ENCODE measurements around the gene TMSB10.

The TMSB10 gene

DNA sequence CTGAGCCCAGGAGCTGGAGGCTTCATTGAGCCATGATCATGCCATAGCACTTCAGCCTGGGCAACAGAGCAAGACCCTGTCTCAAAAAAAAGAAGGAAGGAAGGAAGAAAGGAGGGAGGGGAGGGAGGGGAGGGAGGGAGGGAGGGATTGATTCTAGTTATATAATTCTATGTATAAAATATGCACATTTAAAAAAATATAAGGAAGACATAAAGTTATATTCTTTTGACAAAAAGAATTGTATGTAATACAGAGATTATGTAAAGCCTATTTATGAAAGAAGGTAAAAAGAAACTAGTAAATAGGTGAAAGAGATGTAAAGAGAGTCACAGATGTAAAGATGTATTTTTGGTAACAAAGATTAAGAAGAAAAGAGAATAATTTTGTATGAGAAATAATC, 17.6 kb downstream of the TMSB10 start:
- Histone ChIP-seq H3K9me3 (ENCODE audit: insufficient read depth, low read depth, low read length) (no peaks in the 10 kb centered on the region), H3K4me1 (ENCODE audit: insufficient read depth, low read length) (peaks cover 6% of the 10 kb centered on the region), H3K36me3 (ENCODE audit: insufficient read depth, low read length) (no peaks in the 10 kb centered on the region), H3K27ac (ENCODE audit: low read depth, low read length) (no peak overlapping the region), H3K27me3 (ENCODE audit: insufficient read depth, low read length) (peaks cover 8% of the 10 kb centered on the region; the same call in 1 of the 2 replicates), H3K4me3 (ENCODE audit: low read length) (no peak overlapping the region), H3K9ac (ENCODE audit: low read depth, low read length) (no peak overlapping the region)

DNA sequence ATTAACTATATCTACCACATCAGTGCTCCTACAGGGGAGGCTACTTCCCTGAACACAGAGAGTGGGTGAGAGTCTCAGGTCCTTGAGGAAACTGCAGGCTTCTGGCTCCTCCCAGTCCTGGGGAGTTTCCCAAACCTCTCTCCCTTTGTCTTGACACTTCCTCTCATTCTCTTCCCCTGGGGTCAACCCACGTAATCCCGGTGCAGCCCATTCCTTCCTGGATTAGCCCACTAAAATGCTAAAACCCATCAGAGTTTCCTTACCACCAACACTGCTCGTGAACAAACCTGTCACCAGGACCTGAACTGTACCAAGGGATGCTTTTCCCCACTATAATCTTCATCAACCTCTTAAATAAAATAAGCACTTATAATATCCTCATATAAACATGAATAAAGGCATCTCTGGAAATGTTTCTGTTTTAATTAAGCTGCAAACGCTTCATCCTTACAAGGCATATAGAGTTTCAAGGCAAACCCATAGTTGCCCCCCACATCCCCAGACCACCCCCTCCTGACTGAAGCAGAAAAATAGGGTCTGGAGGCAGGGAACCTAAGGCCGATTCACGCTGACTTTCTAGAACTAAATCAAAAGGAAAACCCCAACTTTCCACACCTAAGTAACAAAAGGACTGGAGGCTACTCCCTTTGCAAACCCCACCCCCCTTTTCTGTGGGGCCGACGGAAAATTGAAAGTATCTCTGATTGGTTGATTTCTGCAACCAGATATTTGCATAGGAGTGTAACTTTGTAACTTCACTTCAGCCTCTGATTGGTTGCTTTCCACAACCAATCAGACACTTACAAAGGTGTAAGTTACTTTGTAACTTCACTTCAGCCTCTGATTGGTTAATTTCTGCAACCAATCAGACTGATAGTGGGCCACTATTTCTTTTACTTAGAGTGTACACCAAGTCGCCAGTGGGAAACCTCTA, 19.0 kb downstream of the TMSB10 start:
- Histone ChIP-seq H3K9ac (ENCODE audit: low read depth, low read length) (no peak overlapping the region), H3K27me3 (ENCODE audit: insufficient read depth, low read length) (peaks cover 8% of the 10 kb centered on the region; the same call in 1 of the 2 replicates), H3K4me1 (ENCODE audit: insufficient read depth, low read length) (peaks cover 6% of the 10 kb centered on the region), H3K4me3 (ENCODE audit: low read length) (peak overlapping the region; percentile 8; the same call in 1 of the 2 replicates), H3K27ac (ENCODE audit: low read depth, low read length) (peak overlapping the region; percentile 34; the same call in 1 of the 2 replicates), H3K9me3 (ENCODE audit: insufficient read depth, low read depth, low read length) (no peaks in the 10 kb centered on the region), H3K36me3 (ENCODE audit: insufficient read depth, low read length) (no peaks in the 10 kb centered on the region)
- 62% methylated on average over 7 of the region's 9 CpGs for WGBS

DNA sequence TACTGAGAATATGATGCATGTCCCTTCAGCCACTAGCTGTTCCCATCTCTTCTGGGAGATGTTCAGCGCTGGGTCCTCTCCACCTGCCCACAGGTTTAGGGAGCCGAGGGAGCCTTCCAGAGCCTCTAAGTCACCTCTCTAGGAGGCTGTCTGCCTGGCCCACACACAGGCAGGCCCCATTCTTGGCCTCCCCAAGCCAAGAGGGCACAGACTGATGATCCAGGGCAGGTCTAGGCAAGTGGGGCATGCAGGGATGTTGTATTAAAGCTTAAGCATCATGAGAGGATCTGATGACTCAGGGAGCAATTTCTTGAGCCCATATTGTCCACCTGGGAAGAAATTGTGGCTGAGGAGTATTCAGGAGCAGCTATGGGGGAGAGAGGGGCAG, 19.9 kb downstream of the TMSB10 start:
- WGBS: 94% methylated on average over 2 of the region's 2 CpGs
- Histone ChIP-seq H3K27ac (ENCODE audit: low read depth, low read length) (no peak overlapping the region), H3K9me3 (ENCODE audit: insufficient read depth, low read depth, low read length) (no peaks in the 10 kb centered on the region), H3K9ac (ENCODE audit: low read depth, low read length) (no peak overlapping the region), H3K4me1 (ENCODE audit: insufficient read depth, low read length) (peaks cover 6% of the 10 kb centered on the region; the same call in 1 of the 2 replicates), H3K27me3 (ENCODE audit: insufficient read depth, low read length) (peaks cover 8% of the 10 kb centered on the region; the same call in 1 of the 2 replicates), H3K36me3 (ENCODE audit: insufficient read depth, low read length) (no peaks in the 10 kb centered on the region), H3K4me3 (ENCODE audit: low read length) (no peak overlapping the region)

DNA sequence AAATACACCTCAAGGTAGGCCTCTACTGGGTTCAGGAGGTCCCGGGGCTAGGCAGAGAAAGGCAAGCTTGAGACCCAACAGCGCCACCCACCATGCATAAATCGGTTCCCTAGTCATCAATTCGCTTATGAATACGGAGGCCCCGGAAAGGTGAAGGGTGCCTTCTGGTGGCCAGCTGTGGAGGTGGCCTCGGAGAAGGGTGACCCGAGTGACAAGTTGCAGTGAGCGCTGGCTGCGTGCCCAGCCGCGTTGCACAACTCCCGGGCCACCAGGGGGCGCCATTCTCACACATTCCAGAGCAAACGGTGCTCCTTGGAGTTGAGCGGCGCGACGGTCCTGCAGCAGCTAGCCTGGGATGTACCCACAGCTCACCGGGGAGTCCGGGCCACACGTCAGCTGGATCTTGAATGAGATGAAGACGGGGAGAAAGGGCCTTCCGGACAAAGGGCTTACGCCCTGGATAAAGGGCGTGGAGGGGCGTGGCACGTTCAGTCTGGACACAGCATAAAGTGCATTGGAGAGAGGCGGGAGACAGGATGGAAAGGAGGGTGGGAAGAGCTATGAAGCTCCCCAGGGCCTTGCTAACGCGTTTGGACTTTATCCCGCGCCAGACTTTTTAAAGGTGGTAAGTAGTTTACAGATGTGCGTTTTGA, 20.4 kb downstream of the TMSB10 start:
- H3K4me1 ChIP-seq (ENCODE audit: insufficient read depth, low read length): peaks cover 6% of the 10 kb centered on the region; the same call in 1 of the 2 replicates
- H3K27me3 ChIP-seq (ENCODE audit: insufficient read depth, low read length): peaks cover 8% of the 10 kb centered on the region; the same call in 1 of the 2 replicates
- no peak overlapping the region for H3K9ac ChIP-seq (ENCODE audit: low read depth, low read length)
- WGBS: 11% methylated on average over 34 of the region's 34 CpGs
- no peak overlapping the region for H3K27ac ChIP-seq (ENCODE audit: low read depth, low read length)
- H3K4me3 ChIP-seq (ENCODE audit: low read length): peak overlapping the region; percentile 46
- H3K9me3 ChIP-seq (ENCODE audit: insufficient read depth, low read depth, low read length): no peaks in the 10 kb centered on the region
- no peaks in the 10 kb centered on the region for H3K36me3 ChIP-seq (ENCODE audit: insufficient read depth, low read length)

DNA sequence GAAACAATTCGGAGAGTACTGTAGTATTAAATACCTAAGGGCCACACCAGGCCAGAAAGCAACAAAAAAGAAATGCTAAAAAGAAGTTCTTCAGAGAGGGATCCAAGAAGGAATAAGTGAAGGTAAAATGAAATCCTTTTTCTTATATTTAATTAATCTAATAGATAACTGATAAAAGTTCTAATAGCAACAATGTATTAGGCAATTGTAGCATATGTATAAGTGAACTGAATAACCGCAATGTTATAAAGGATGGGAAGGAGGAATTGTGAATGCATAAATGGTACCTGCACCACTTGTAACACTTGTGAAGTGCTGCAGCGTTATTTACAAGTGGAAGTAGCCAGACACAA, 21.8 kb downstream of the TMSB10 start:
- Histone ChIP-seq H3K4me3 (ENCODE audit: low read length) (no peak overlapping the region; the same call in 1 of the 2 replicates), H3K4me1 (ENCODE audit: insufficient read depth, low read length) (peaks cover 6% of the 10 kb centered on the region; the same call in 1 of the 2 replicates), H3K36me3 (ENCODE audit: insufficient read depth, low read length) (no peaks in the 10 kb centered on the region), H3K9ac (ENCODE audit: low read depth, low read length) (no peak overlapping the region), H3K9me3 (ENCODE audit: insufficient read depth, low read depth, low read length) (no peaks in the 10 kb centered on the region), H3K27ac (ENCODE audit: low read depth, low read length) (no peak overlapping the region), H3K27me3 (ENCODE audit: insufficient read depth, low read length) (peaks cover 8% of the 10 kb centered on the region; the same call in 1 of the 2 replicates)
- 84% methylated on average over 2 of the region's 3 CpGs for whole genome bisulfite sequencing

DNA sequence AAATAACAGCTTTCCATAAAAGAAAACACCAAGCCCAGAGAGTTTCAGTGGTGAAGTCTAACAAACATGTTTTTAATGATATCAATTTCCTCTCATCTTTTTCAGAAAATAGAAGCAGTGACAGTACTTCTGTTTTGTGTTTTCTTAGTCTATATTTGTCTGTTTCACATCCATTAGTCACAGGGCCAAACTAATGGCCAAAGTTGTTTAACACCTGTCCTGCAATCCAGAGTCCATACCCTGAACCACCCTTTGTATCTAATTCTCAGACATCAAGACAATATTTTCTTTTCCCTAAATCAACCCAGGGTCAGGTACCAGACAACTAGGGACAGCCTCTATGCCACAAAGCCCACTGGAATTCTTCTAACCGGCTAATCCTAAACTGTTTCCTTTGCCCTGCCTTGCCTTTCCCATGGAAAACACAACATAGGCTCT, 25.9 kb downstream of the TMSB10 start:
- Histone ChIP-seq H3K4me3 (ENCODE audit: low read length) (no peak overlapping the region), H3K36me3 (ENCODE audit: insufficient read depth, low read length) (no peaks in the 10 kb centered on the region), H3K27me3 (ENCODE audit: insufficient read depth, low read length) (peaks cover 4% of the 10 kb centered on the region; the same call in 1 of the 2 replicates), H3K27ac (ENCODE audit: low read depth, low read length) (no peak overlapping the region), H3K9me3 (ENCODE audit: insufficient read depth, low read depth, low read length) (no peaks in the 10 kb centered on the region), H3K4me1 (ENCODE audit: insufficient read depth, low read length) (0 out of 2 replicates have a peak, but pooled peaks cover 3% of the 10 kb centered on the region), H3K9ac (ENCODE audit: low read depth, low read length) (no peak overlapping the region)
- 76% methylated on average over 1 of the region's 1 CpG for WGBS

DNA sequence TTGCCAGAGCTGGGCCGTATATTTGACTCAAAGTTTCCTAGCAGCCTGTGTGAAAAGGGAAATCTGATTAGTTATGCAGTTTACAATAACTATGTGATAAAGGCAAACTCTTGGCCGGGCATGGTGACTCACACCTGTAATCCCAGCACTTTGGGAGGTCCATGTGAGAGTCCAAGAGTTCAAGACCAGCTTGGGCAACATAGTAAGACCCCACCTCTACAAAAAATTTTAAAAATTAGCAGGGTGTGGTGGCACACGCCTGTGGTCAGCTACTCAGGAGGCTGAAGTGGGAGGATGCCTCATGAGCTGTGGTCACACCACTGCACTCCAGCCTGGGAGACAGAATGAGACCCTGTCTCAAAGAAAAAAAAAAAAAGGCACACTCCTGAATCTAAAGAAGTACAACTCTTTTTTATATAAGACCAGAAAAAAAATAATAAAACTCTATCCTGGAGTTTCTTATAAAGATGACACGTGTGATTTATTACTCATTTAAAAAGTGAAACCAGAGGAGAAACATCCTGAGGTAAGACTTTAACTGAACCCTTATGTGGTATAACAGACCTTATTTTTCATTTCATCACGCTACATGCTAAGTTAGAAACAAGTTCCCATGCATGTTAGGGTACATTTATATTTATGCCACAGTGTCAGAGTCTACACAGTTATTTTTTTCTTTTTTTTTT, 32.9 kb downstream of the TMSB10 start:
- H3K9ac ChIP-seq (ENCODE audit: low read depth, low read length): no peak overlapping the region
- peaks cover 20% of the 10 kb centered on the region for H3K4me1 ChIP-seq (ENCODE audit: insufficient read depth, low read length)
- no peaks in the 10 kb centered on the region for H3K27me3 ChIP-seq (ENCODE audit: insufficient read depth, low read length)
- no peak overlapping the region for H3K27ac ChIP-seq (ENCODE audit: low read depth, low read length)
- H3K4me3 ChIP-seq (ENCODE audit: low read length): no peak overlapping the region
- no peaks in the 10 kb centered on the region for H3K36me3 ChIP-seq (ENCODE audit: insufficient read depth, low read length)
- 96% methylated on average over 5 of the region's 5 CpGs for WGBS
- H3K9me3 ChIP-seq (ENCODE audit: insufficient read depth, low read depth, low read length): no peaks in the 10 kb centered on the region

DNA sequence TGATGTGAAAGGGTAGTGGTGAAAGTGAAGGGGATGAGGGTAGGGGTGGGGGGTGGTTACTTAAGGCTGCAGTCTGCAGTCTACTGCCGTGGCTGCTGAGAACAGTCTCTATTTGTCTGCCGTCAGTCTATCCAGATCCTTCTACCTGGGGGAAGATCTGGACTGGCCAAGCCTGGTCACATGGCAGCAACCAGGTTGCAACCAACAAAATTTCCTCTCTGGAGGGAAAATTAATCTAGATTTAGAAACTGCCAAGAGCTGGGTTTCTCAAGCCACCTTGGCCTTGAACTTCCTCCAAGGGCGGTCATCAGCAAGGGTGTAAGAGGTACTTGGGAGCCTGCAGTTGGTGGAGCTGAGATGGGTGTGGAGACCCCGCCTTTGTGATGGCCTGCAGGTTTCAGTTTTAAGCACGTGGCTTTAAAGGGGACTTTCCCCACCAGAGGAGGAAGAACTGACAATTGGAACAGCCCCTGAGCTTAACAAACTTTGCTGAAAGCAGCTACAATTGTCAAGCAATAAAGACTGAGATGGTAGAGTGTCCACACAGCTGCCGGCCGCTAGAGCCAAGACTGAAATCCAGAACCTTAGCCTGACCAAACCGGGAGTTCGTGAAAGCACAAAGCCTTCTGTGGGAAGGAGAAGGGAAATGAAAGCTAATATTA, 34.1 kb downstream of the TMSB10 start:
- H3K27ac ChIP-seq (ENCODE audit: low read depth, low read length): peak overlapping the region; percentile 66; the same call in 1 of the 2 replicates
- H3K36me3 ChIP-seq (ENCODE audit: insufficient read depth, low read length): no peaks in the 10 kb centered on the region
- no peaks in the 10 kb centered on the region for H3K27me3 ChIP-seq (ENCODE audit: insufficient read depth, low read length)
- H3K4me1 ChIP-seq (ENCODE audit: insufficient read depth, low read length): peaks cover 20% of the 10 kb centered on the region
- WGBS: 76% methylated on average over 9 of the region's 9 CpGs
- H3K4me3 ChIP-seq (ENCODE audit: low read length): no peak overlapping the region
- H3K9me3 ChIP-seq (ENCODE audit: insufficient read depth, low read depth, low read length): no peaks in the 10 kb centered on the region
- no peak overlapping the region; the same call in 1 of the 2 replicates for H3K9ac ChIP-seq (ENCODE audit: low read depth, low read length)

DNA sequence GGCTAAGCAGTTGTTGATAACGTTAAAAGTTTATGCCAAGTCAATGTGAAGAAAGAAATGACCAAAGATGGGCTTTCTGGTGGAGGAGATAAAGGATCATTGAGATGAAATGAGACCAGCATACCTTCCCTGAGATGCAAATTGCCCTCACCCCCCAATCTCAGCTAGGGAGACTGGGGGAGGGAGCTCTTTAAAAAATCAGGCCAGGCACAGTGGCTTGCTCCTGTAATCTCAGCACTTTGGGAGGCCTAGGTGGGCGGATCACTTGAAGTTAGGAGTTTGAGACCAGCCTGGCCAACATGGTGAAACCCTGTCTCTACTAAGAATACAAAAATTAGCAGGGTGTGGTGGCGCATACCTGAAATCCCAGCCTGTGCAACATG, 34.6 kb downstream of the TMSB10 start:
- WGBS: 79% methylated on average over 3 of the region's 3 CpGs
- Histone ChIP-seq H3K4me3 (ENCODE audit: low read length) (no peak overlapping the region), H3K27me3 (ENCODE audit: insufficient read depth, low read length) (no peaks in the 10 kb centered on the region), H3K9me3 (ENCODE audit: insufficient read depth, low read depth, low read length) (no peaks in the 10 kb centered on the region), H3K4me1 (ENCODE audit: insufficient read depth, low read length) (peaks cover 20% of the 10 kb centered on the region), H3K27ac (ENCODE audit: low read depth, low read length) (peak overlapping the region; percentile 66; the same call in 1 of the 2 replicates), H3K9ac (ENCODE audit: low read depth, low read length) (no peak overlapping the region; the same call in 1 of the 2 replicates), H3K36me3 (ENCODE audit: insufficient read depth, low read length) (no peaks in the 10 kb centered on the region)

DNA sequence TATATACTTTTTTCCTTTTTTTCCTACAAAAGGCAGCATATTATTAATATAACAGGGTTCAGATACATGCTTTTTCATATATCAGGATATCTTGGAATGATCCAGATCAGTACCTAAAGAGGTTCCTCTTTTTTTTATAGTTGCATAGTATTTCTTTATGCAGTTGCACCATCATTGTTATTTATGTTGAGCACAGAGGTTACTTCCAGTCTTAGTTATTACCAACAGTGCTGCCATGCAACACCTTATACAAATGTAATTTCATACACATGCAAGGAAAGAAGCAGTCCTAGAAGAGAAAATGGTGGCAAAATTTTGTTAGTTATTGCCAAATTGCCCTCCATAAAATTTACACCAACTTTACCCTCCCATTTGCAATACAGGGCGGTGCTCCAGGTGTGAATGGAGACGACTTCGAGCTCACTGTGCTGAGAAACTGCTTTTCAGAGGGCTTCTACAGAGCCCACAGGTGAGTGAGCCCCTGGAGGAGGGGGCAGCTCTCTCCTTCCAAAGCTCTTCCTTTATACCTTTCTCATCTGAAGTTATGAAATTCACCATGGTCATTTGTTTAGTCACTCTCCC, 35.5 kb downstream of the TMSB10 start:
- Histone ChIP-seq H3K4me3 (ENCODE audit: low read length) (no peak overlapping the region), H3K4me1 (ENCODE audit: insufficient read depth, low read length) (peaks cover 20% of the 10 kb centered on the region), H3K27me3 (ENCODE audit: insufficient read depth, low read length) (no peaks in the 10 kb centered on the region), H3K36me3 (ENCODE audit: insufficient read depth, low read length) (no peaks in the 10 kb centered on the region), H3K9me3 (ENCODE audit: insufficient read depth, low read depth, low read length) (no peaks in the 10 kb centered on the region), H3K27ac (ENCODE audit: low read depth, low read length) (no peak overlapping the region), H3K9ac (ENCODE audit: low read depth, low read length) (no peak overlapping the region)
- 74% methylated on average over 3 of the region's 3 CpGs for WGBS
